Body of pancreas (tissue), 4 donors: ENCODE data around the gene TGFBI. TPM values are rescaled to one million over a fixed set of nuclear protein-coding genes. Genes with fewer than 3 reads are reported as not detected.

ENCODE experiments used
- ATAC-seq: fragments of 150-250 bp; one replicate; pipeline ENCODE4 v1.9.1; 2016
- DNase-seq, 4 donors: peaks; one replicate each; pipeline ENCODE4 v3.0.0-alpha.2; 2019
- H3K27ac ChIP-seq, 4 donors: fragments of 200-600 bp; sonication (generic); 1 replicate in 3 of 4; 2 replicates in 1 of 4; pipeline versions ENCODE4 v1.5.1 to v1.6.1; 2016 to 2019; ENCODE audit warnings: mild to moderate bottlenecking in 1 of 4, mixed read lengths in 1 of 4, moderate library complexity in 1 of 4
- H3K27me3 ChIP-seq, 2 donors: fragments of 200-600 bp; sonication (generic); one replicate each; pipeline ENCODE4 v1.6.0; 2016; ENCODE audit warnings: mild to moderate bottlenecking in 1 of 2
- H3K36me3 ChIP-seq, 2 donors: fragments of 200-600 bp; sonication (generic); replicated peaks in 1 of 2; 2 replicates each; pipeline ENCODE4 v1.5.1; 2016; ENCODE audit warnings: low read depth in 2 of 2; ENCODE audit not compliant: insufficient read depth in 1 of 2
- H3K4me1 ChIP-seq: fragments of 200-600 bp; sonication (generic); one replicate; pipeline ENCODE4 v1.6.0; 2016
- H3K4me3 ChIP-seq, 2 donors: fragments of 200-600 bp; sonication (generic); 1 replicate in 1 of 2; 2 replicates in 1 of 2; pipeline ENCODE4 v1.5.1; 2016 to 2019
- H3K9me3 ChIP-seq, 3 donors: fragments of 200-600 bp; sonication (generic); 1 replicate in 2 of 3; 2 replicates in 1 of 3; pipeline ENCODE4 v1.5.1; 2016
- POLR2A ChIP-seq, 3 donors: fragments of 450-650 bp; IDR thresholded peaks; one replicate each; pipeline ENCODE4 v1.6.1; 2016; ENCODE audit warnings: antibody characterized with exemption in 3 of 3, mild to moderate bottlenecking in 2 of 3
- WGBS, 2 donors: methylation state at CpG; one replicate each; pipeline ENCODE4 v1.1.5; 2017; 5-methylcytosine and 5-hydroxymethylcytosine counted together
- intact Hi-C: fragments of 100-400 bp; cut with DNase I; formaldehyde crosslinking; loops from one replicate; pipeline ENCODE4 v1.15.1; 2023
- total RNA-seq, 2 donors: library from RNA; depleted of rRNA; stranded (reverse); fragments of >200 nt; gene quantifications; one replicate each; pipeline ENCODE4 v1.1.0, GENCODE V29; 2016
- TF ChIP-seq, protein P1 (sequence below), 7 experiments: fragments of 450-650 bp in 4 of 7; fragments of 200-600 bp in 3 of 7; sonication (generic) in 3 of 7; IDR thresholded peaks; one replicate each; pipeline ENCODE4 v1.5.1; 2016 to 2019; ENCODE audit warnings: antibody characterized with exemption in 7 of 7

Gene TGFBI
- total RNA-seq, 2 donors from 2014 or later = 7.6 to 23.9 TPM

DNA sequence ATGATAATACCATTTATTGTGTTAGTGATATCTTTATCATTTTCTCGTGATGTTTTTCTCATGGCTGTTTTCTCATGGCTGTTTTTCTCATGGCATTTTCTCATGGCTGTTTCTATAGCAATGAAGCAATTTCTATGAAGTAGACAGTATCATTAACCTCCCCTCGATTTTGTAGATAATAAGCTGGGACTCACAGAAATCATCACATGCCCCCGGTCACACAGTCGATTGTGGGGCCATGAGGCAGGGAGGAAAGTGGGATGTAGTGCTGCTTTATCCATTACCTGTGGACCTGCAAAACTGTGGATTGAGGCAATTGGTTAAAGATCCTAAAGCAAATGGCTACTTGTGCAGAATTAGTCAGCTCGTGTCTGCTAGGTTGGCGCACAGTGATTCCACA, 47.3 kb downstream of the TGFBI start:
- H3K9me3 ChIP-seq = no peaks in the 10 kb centered on the region
- ATAC-seq (no peak), DNase-seq (no peak)
- no peak overlapping the region for H3K4me3 ChIP-seq
- no peak for TF ChIP-seq POLR2A (IDR thresholded peaks at IDR 0.05)
- TF ChIP-seq, protein P1, sequence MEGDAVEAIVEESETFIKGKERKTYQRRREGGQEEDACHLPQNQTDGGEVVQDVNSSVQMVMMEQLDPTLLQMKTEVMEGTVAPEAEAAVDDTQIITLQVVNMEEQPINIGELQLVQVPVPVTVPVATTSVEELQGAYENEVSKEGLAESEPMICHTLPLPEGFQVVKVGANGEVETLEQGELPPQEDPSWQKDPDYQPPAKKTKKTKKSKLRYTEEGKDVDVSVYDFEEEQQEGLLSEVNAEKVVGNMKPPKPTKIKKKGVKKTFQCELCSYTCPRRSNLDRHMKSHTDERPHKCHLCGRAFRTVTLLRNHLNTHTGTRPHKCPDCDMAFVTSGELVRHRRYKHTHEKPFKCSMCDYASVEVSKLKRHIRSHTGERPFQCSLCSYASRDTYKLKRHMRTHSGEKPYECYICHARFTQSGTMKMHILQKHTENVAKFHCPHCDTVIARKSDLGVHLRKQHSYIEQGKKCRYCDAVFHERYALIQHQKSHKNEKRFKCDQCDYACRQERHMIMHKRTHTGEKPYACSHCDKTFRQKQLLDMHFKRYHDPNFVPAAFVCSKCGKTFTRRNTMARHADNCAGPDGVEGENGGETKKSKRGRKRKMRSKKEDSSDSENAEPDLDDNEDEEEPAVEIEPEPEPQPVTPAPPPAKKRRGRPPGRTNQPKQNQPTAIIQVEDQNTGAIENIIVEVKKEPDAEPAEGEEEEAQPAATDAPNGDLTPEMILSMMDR (IDR thresholded peaks at IDR 0.05) = no peak
- H3K27me3 ChIP-seq = no peaks in the 10 kb centered on the region
- peaks cover 6% of the 10 kb centered on the region for H3K4me1 ChIP-seq
- no peak overlapping the region for H3K27ac ChIP-seq
- WGBS, 2 donors = 59 to 65% methylated on average over 6 of the region's 6 CpGs
- no peaks in the 10 kb centered on the region for H3K36me3 ChIP-seq
- intact Hi-C loops = no loop called here

DNA sequence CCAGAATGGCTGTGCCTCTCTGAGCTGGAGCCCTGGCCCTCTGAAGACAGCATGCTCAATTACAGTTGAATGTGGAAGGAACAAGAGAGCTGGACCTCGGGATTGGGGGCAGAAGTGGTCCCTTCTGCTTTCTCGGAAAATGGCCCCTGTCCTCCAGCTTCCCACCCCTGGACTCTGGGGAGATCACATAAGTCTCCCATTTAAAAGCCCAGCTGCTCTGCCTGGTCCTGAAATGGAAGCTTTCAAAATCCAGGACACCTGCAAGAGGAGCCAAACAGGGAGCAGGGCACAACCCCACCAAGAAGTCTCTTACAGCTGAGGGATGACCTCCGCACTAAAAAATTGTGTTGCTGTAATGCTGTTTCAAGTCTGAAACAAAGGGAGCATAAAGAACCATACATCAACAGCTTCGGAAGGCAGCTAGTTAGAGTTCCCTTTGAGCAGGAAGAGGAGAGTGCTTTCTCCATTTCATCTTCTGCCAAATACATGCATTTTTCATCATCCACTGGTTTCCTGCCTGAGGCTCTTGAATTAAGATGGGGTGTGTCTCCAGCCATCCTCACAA, 48.2 kb downstream of the TGFBI start:
- no peak overlapping the region for H3K4me3 ChIP-seq
- intact Hi-C loops = no loop called here
- WGBS, 2 donors = 82 to 85% methylated on average over 2 to 4 of the region's 4 CpGs

DNA sequence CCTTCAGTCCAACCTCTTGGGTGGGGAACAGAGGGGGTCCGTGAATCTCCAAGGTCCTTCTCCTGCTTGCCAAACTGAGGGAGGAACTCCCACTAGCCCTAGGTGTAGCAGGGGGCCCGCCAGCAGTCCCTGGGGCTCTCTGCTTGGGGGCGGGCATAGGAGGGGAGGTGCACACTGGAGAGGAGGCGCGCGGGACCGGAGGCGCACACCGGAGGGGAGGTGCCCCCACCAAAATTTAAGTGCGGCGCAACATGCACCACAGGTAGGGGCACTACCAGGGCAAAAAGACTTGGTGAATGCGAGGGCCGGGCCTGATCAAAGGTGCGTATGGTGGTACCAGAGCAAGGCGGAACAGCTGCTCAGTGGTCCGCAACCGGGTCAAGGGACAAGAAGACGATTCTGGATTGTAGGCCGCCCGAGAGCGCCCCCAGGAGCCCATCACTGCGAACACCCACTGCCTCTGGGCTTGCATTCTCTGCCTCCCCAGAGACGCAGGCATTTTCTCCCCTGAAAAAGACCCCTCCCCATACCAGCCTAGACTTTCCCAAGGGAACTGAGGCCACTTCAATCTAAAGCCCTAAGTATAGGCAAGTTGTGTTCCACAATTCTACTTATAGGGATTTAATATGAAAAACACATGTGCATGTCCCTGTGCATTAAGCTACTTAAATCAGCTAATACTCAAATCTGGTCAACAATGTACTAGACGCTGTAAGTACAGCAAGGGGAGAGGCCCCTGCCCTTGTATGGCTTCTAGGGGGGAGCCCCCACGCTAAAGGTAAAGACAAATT, 50.6 kb downstream of the TGFBI start:
- H3K27me3 ChIP-seq = no peaks in the 10 kb centered on the region
- intact Hi-C loops = no loop called here
- TF ChIP-seq, protein P1 (IDR thresholded peaks at IDR 0.05) = no peak
- TF ChIP-seq POLR2A (IDR thresholded peaks at IDR 0.05) = no peak
- no peak overlapping the region for H3K4me3 ChIP-seq
- no peaks in the 10 kb centered on the region for H3K9me3 ChIP-seq
- H3K36me3 ChIP-seq = no peaks in the 10 kb centered on the region
- WGBS, 2 donors = 50 to 56% methylated on average over 23 to 25 of the region's 25 CpGs
- peaks cover 16% of the 10 kb centered on the region for H3K4me1 ChIP-seq
- DNase-seq = no peak
- no peak overlapping the region for H3K27ac ChIP-seq
- ATAC-seq = no peak

More for the DNA sequence above, 48.2 kb downstream of the TGFBI start:
- Histone ChIP-seq H3K36me3 (no peaks in the 10 kb centered on the region), H3K27ac (no peak overlapping the region), H3K27me3 (no peaks in the 10 kb centered on the region), H3K9me3 (no peaks in the 10 kb centered on the region), H3K4me1 (peaks cover 11% of the 10 kb centered on the region)
- no peak for DNase-seq
- no peak for ATAC-seq
- TF ChIP-seq, protein P1 (IDR thresholded peaks at IDR 0.05) = no peak
- no peak for TF ChIP-seq POLR2A (IDR thresholded peaks at IDR 0.05)

DNA sequence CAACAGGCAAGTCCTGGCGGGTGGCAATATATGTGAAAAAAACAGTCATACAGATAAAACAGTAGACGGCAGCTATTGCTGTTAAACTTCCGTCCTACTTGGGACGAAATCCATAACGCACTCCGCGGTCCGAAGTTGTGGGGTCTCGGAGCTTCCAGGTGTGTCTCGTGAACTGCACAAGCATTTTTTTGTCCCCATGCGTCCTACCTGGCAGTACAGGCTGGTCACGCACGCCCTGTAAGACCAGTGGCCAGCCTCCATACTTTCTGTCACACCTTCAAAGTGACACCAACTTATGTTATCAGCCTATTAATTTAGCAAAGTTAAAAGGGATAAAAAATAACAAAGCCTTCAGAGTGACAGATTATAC, 51.3 kb downstream of the TGFBI start:
- DNase-seq (no peak), ATAC-seq (no peak)
- H3K4me1 ChIP-seq = peaks cover 16% of the 10 kb centered on the region
- 50 to 75% methylated on average over 13 of the region's 13 CpGs for WGBS, 2 donors
- H3K36me3 ChIP-seq = no peaks in the 10 kb centered on the region
- no peaks in the 10 kb centered on the region for H3K27me3 ChIP-seq
- H3K27ac ChIP-seq = peak overlapping the region in 2 of 4 donors; percentile 57 to 70
- H3K9me3 ChIP-seq = no peaks in the 10 kb centered on the region
- H3K4me3 ChIP-seq = no peak overlapping the region
- intact Hi-C loops = no loop called here
- TF ChIP-seq POLR2A (IDR thresholded peaks at IDR 0.05) = no peak
- TF ChIP-seq, protein P1 (IDR thresholded peaks at IDR 0.05) = no peak
